ENCODE data around the gene RAVER1. TPM values are rescaled to one million over a fixed set of nuclear protein-coding genes. Genes with fewer than 3 reads are reported as not detected.

RAVER1 gene
- total and polyA plus RNA-seq, 8 donors = 3.3 to 74.7 (median 12.8) TPM

DNA sequence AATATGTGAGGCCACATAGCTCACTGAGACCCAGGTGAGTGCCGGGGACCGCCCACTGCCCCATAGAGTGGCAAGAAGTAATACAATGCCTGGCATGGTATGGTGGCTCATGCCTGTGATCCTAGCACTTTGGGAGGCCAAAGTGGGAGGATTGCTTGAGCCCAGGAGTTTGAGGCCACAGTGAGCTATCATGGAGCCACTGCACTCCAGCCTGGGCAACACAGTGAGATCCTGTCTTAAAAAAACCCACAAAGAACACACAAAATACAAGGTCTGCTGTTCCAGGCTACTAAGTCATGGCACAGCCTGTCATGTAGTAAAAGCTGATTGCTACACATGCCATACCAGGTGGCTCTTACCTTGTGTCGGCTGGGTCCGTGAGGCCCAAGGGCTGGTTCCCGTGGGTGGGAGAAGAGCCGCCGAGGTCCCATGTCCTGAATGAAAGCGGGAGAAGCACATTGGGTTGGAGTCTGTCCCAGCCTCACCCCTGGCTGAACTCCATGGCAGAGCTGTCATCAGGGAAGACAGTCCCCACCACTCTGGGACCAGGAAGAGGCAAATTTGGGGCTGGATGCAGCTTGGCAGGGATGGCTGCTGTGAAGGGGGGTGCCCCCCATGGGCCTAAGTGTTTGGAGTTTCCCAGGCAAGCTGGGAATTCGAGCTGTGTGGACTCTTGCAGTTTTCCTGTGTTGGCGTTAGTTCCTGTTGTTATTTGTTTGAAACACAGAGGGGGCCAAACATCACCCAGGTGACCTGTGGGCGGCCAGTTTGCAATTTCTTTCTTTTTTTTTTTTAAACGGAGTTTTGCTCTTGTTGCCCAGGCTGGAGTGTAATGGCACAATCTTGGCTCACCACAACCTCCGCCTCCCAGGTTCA is 14.3 kb downstream of the RAVER1 start:
- no peak overlapping the region for H3K4me3 ChIP-seq
- peaks cover 56 to 78% (median 76%) of the 10 kb centered on the region in 4 donors for H3K36me3 ChIP-seq
- H3K27me3 ChIP-seq = no peaks in the 10 kb centered on the region
- H3K9me3 ChIP-seq = no peaks in the 10 kb centered on the region
- no peak overlapping the region for H3K27ac ChIP-seq
- no peak for DNase-seq
- intact Hi-C loops (cut with DNase I; ENCODE audit: low total_unique reads) = no loop called here
- peaks cover 13 to 21% (median 15%) of the 10 kb centered on the region in 4 donors for H3K4me1 ChIP-seq
- TF ChIP-seq, protein P1, sequence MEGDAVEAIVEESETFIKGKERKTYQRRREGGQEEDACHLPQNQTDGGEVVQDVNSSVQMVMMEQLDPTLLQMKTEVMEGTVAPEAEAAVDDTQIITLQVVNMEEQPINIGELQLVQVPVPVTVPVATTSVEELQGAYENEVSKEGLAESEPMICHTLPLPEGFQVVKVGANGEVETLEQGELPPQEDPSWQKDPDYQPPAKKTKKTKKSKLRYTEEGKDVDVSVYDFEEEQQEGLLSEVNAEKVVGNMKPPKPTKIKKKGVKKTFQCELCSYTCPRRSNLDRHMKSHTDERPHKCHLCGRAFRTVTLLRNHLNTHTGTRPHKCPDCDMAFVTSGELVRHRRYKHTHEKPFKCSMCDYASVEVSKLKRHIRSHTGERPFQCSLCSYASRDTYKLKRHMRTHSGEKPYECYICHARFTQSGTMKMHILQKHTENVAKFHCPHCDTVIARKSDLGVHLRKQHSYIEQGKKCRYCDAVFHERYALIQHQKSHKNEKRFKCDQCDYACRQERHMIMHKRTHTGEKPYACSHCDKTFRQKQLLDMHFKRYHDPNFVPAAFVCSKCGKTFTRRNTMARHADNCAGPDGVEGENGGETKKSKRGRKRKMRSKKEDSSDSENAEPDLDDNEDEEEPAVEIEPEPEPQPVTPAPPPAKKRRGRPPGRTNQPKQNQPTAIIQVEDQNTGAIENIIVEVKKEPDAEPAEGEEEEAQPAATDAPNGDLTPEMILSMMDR (IDR thresholded peaks at IDR 0.05) = no peak
- TF ChIP-seq POLR2A (IDR thresholded peaks at IDR 0.05) (no peak), EP300 (IDR thresholded peaks at IDR 0.05) (no peak), POLR2AphosphoS5 (IDR thresholded peaks at IDR 0.05) (no peak)
- WGBS, 5 donors = 83 to 94% (median 92%) methylated on average over 8 to 13 of the region's 13 CpGs

- no peak overlapping the region for H3K4me3 ChIP-seq
- H3K27ac ChIP-seq = no peak overlapping the region
- intact Hi-C loops (cut with DNase I; ENCODE audit: low total_unique reads) = no loop called here
- TF ChIP-seq POLR2A (IDR thresholded peaks at IDR 0.05) = no peak
- TF ChIP-seq, protein P1 (IDR thresholded peaks at IDR 0.05) = no peak
- no peak for TF ChIP-seq EP300 (IDR thresholded peaks at IDR 0.05)
- no peak for TF ChIP-seq POLR2AphosphoS5 (IDR thresholded peaks at IDR 0.05)
- peaks cover 13 to 22% (median 15%) of the 10 kb centered on the region in 4 donors for H3K4me1 ChIP-seq
- peaks cover 47 to 69% (median 65%) of the 10 kb centered on the region in 4 donors for H3K36me3 ChIP-seq
- no peaks in the 10 kb centered on the region for H3K27me3 ChIP-seq
- DNase-seq = no peak
- WGBS, 5 donors = 86 to 95% (median 94%) methylated on average over 14 to 15 of the region's 15 CpGs
- no peaks in the 10 kb centered on the region for H3K9me3 ChIP-seq
Observed at GRCh38 chr19:10317857-10318462, 15.4 kb downstream of the RAVER1 start.

GRCh38 chr19:10317045-10317856 is 16.1 kb downstream of the RAVER1 start:
- 81 to 88% (median 83%) methylated on average over 25 to 29 of the region's 29 CpGs for WGBS, 5 donors
- DNase-seq = no peak
- intact Hi-C loops (cut with DNase I; ENCODE audit: low total_unique reads) = no loop called here
- H3K4me1 ChIP-seq = peaks cover 13 to 22% (median 15%) of the 10 kb centered on the region in 4 donors
- TF ChIP-seq POLR2AphosphoS5 (IDR thresholded peaks at IDR 0.05) = no peak
- H3K36me3 ChIP-seq = peaks cover 41 to 66% (median 61%) of the 10 kb centered on the region in 4 donors
- H3K27me3 ChIP-seq = no peaks in the 10 kb centered on the region
- no peaks in the 10 kb centered on the region for H3K9me3 ChIP-seq
- no peak overlapping the region for H3K27ac ChIP-seq
- H3K4me3 ChIP-seq = no peak overlapping the region

GRCh38 chr19:10316229-10317044 is 16.9 kb downstream of the RAVER1 start:
- intact Hi-C loops (cut with DNase I; ENCODE audit: low total_unique reads) = no loop called here
- TF ChIP-seq, protein P1 (IDR thresholded peaks at IDR 0.05) = no peak
- TF ChIP-seq POLR2A (IDR thresholded peaks at IDR 0.05) = no peak

More at GRCh38 chr19:10316229-10317044, 16.9 kb downstream of the RAVER1 start:
- Histone ChIP-seq H3K4me1 (peaks cover 13 to 22% (median 15%) of the 10 kb centered on the region in 4 donors), H3K27me3 (no peaks in the 10 kb centered on the region), H3K36me3 (peaks cover 33 to 58% (median 53%) of the 10 kb centered on the region in 4 donors), H3K4me3 (peak overlapping the region; percentile 71 to 99 (median 84)), H3K9me3 (no peaks in the 10 kb centered on the region), H3K27ac (peak overlapping the region in 4 of 5 donors; percentile 52 to 79 (median 68))
- no peak for DNase-seq
- 62 to 69% (median 62%) methylated on average over 13 to 19 of the region's 19 CpGs for WGBS, 5 donors

All from stomach (tissue), 9 donors.